ENCODE measurements around the gene DTHD1.

The DTHD1 gene

GRCh38 chr4:36304138-36304681 lies 22.8 kb downstream of the DTHD1 start:
- in situ Hi-C loops (cut with HindIII; ENCODE audit: low pct_ligation_motif_present, low pct_unique_long_range_greater_than_20kb, low sequenced_read_pairs) = no loop called here
- no peak for DNase-seq

GRCh38 chr4:36308150-36308549 lies 26.7 kb downstream of the DTHD1 start:
- in situ Hi-C loops (cut with HindIII; ENCODE audit: low pct_ligation_motif_present, low pct_unique_long_range_greater_than_20kb, low sequenced_read_pairs) = no loop called here
- DNase-seq = no peak

- no peak for DNase-seq
- in situ Hi-C loops (cut with HindIII; ENCODE audit: low pct_ligation_motif_present, low pct_unique_long_range_greater_than_20kb, low sequenced_read_pairs) = no loop called here
These were observed 28.8 kb downstream of the DTHD1 start for GRCh38 chr4:36310216-36310615.

GRCh38 chr4:36310793-36311192 lies 29.4 kb downstream of the DTHD1 start:
- DNase-seq = no peak
- in situ Hi-C loops (cut with HindIII; ENCODE audit: low pct_ligation_motif_present, low pct_unique_long_range_greater_than_20kb, low sequenced_read_pairs) = no loop called here

- in situ Hi-C loops (cut with HindIII; ENCODE audit: low pct_ligation_motif_present, low pct_unique_long_range_greater_than_20kb, low sequenced_read_pairs) = no loop called here
- DNase-seq = no peak
These were observed 31.1 kb downstream of the DTHD1 start for GRCh38 chr4:36312511-36312910.

- in situ Hi-C loops (cut with HindIII; ENCODE audit: low pct_ligation_motif_present, low pct_unique_long_range_greater_than_20kb, low sequenced_read_pairs) = no loop called here
- no peak for DNase-seq
These were observed 31.9 kb downstream of the DTHD1 start for GRCh38 chr4:36313301-36313700.

GRCh38 chr4:36313703-36314102 lies 32.3 kb downstream of the DTHD1 start:
- in situ Hi-C loops (cut with HindIII; ENCODE audit: low pct_ligation_motif_present, low pct_unique_long_range_greater_than_20kb, low sequenced_read_pairs) = no loop called here
- DNase-seq = no peak

- in situ Hi-C loops (cut with HindIII; ENCODE audit: low pct_ligation_motif_present, low pct_unique_long_range_greater_than_20kb, low sequenced_read_pairs) = no loop called here
- peak; percentile 33 for DNase-seq
These were observed 35.2 kb downstream of the DTHD1 start for GRCh38 chr4:36316607-36317006.

- in situ Hi-C loops (cut with HindIII; ENCODE audit: low pct_ligation_motif_present, low pct_unique_long_range_greater_than_20kb, low sequenced_read_pairs) = no loop called here
These were observed 36.3 kb downstream of the DTHD1 start for GRCh38 chr4:36317721-36318120.

GRCh38 chr4:36320117-36320896 lies 38.9 kb downstream of the DTHD1 start:
- DNase-seq = no peak
- in situ Hi-C loops (cut with HindIII; ENCODE audit: low pct_ligation_motif_present, low pct_unique_long_range_greater_than_20kb, low sequenced_read_pairs) = no loop called here

More at GRCh38 chr4:36317721-36318120, 36.3 kb downstream of the DTHD1 start:
- no peak for DNase-seq

- in situ Hi-C loops (cut with HindIII; ENCODE audit: low pct_ligation_motif_present, low pct_unique_long_range_greater_than_20kb, low sequenced_read_pairs) = no loop called here
- DNase-seq = no peak
These were observed 39.8 kb downstream of the DTHD1 start for GRCh38 chr4:36321176-36321575.

GRCh38 chr4:36322921-36323354 lies 41.5 kb downstream of the DTHD1 start:
- DNase-seq = no peak
- in situ Hi-C loops (cut with HindIII; ENCODE audit: low pct_ligation_motif_present, low pct_unique_long_range_greater_than_20kb, low sequenced_read_pairs) = no loop called here

GRCh38 chr4:36323816-36324419 lies 42.5 kb downstream of the DTHD1 start:
- in situ Hi-C loops (cut with HindIII; ENCODE audit: low pct_ligation_motif_present, low pct_unique_long_range_greater_than_20kb, low sequenced_read_pairs) = no loop called here
- DNase-seq = no peak

- in situ Hi-C loops (cut with HindIII; ENCODE audit: low pct_ligation_motif_present, low pct_unique_long_range_greater_than_20kb, low sequenced_read_pairs) = no loop called here
- DNase-seq = no peak
These were observed 43.4 kb downstream of the DTHD1 start for GRCh38 chr4:36324808-36325207.

GRCh38 chr4:36325499-36325898 lies 44.1 kb downstream of the DTHD1 start:
- no peak for DNase-seq

GRCh38 chr4:36325926-36326325 lies 44.5 kb downstream of the DTHD1 start:
- in situ Hi-C loops (cut with HindIII; ENCODE audit: low pct_ligation_motif_present, low pct_unique_long_range_greater_than_20kb, low sequenced_read_pairs) = no loop called here
- DNase-seq = no peak

More at GRCh38 chr4:36325499-36325898, 44.1 kb downstream of the DTHD1 start:
- in situ Hi-C loops (cut with HindIII; ENCODE audit: low pct_ligation_motif_present, low pct_unique_long_range_greater_than_20kb, low sequenced_read_pairs) = no loop called here

- in situ Hi-C loops (cut with HindIII; ENCODE audit: low pct_ligation_motif_present, low pct_unique_long_range_greater_than_20kb, low sequenced_read_pairs) = no loop called here
- no peak for DNase-seq
These were observed 45.1 kb downstream of the DTHD1 start for GRCh38 chr4:36326476-36327029.

GRCh38 chr4:36327400-36327799 lies 46.0 kb downstream of the DTHD1 start:
- in situ Hi-C loops (cut with HindIII; ENCODE audit: low pct_ligation_motif_present, low pct_unique_long_range_greater_than_20kb, low sequenced_read_pairs) = no loop called here
- no peak for DNase-seq

GRCh38 chr4:36328130-36328529 lies 46.7 kb downstream of the DTHD1 start:
- no peak for DNase-seq
- in situ Hi-C loops (cut with HindIII; ENCODE audit: low pct_ligation_motif_present, low pct_unique_long_range_greater_than_20kb, low sequenced_read_pairs) = no loop called here

Data from ACHN (cell line).